GM19324 (cell line): ENCODE measurements around the gene TLE1.

ENCODE experiments used
- ATAC-seq: cut with Tn5 transposase; IDR thresholded peaks from one replicate; pipeline ENCODE4 v1.9.1; 2021; ENCODE audit warnings: mild to moderate bottlenecking, moderate library complexity; ENCODE audit not compliant: unreplicated experiment, low FRiP score

Gene TLE1

DNA sequence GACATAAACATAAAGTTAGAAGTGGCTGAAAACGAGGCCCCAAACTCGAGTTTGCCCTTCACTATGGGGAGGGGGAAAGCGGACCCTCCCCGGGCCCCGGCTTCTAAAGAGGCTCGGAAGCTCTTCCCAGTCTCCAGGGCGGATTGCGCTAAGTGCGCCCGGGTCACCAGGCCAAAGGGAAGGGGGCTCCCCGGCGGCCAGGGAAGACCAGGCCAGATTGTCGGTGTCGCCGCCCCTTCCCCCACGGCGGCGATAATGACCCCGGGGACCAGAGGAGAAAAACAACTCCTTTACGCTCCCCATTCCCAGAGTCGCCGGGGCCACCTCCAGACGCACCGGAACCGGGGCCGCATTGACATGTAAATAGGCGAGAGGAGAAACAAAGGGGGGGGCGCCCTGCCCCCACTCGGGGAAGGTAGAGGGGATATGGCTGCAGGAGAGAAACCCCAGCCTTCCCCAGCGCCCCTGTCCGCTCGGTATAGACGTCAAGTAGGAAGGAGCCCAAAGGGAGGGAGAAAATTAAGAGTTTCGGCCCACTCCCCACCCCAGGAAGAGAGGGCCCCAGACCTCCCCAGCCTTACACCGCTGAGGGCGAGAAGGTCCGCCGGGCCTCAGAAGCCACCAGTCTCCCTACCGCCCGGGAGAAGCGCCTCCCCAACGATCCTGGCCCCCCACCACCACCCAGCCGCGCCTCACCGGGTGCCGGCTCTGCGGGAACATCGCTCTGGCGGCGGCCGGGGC lies 1.7 kb downstream of the TLE1 start:
- ATAC-seq = no peak

DNA sequence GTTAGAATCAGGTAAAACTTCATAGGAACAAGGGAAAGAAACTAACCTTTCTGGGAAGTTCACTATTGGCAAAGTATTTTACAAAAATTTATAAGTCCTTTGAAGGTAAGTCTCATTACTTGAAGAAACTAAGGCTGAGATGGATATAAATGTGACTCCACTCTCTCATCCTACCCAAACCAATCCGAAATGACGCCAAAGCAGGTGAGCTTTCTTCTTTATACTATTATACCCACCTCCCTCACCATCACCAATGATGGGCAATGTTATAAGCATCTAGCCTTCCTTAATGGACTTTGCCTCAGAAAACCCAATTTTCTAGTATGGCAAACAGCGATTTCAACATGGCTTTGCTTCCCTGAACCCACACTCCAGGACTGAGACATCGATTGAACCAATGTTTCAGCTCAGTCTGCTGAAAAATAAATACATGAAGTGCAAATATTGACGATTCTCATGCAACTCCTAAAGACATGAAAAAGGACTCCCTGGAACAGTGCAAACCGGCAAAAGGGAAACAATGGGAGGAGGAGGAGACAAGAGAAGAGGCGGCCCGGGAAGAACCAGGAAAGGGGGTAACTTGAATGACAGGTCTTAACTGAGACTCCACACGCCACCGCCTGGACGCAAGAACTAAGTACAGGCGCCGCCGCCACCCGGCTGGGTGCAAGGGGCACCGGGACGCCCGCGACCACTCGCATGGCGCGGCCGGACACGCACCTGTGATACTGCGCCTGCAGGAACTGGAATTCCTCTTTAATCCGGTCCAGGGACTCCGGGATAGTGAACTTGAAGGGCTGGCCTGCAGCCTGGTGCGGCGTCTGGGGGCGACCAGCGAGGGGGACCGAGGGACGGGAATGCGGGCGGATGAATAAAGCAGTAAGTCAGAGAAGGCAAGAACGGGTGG lies 2.5 kb downstream of the TLE1 start:
- ATAC-seq = no peak

DNA sequence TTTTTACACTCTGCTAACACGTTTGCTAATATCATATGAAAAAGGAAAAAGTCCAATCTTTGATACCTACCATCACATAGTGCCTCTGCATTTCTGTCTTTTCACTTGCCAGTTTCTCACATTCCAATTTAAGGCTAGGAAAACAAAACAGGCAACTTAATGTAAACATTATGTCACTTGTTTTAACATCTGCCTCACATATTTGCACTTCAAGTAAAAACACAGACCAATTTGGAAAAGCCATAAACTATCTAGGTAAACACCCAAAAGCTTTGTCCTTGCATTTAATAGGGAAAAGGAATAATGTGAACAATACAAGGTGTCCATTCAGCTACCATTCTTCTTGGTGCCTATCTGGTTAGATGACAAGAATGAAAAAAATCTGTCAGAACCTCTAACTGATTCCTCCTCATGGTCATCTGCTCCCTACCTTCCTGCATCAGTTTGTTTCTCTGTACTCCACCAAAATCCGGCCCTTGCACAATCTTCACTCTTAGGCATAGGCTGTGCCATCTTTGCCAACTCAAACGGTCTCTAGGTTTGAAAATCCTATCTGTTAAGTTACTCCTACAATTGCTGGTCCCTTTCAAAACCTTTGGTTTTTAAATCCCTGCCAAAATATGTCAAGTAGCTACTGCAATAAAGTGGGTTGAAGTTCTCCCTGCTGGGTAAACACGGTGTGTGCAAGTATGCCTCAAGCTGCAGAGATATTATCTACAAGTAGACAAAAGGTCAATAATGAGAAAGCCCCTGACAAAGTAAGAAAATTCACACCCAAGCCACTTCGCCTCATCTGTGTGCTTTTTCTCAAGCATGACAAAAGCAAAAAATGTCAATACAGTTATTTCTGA lies 3.4 kb downstream of the TLE1 start:
- no peak for ATAC-seq

DNA sequence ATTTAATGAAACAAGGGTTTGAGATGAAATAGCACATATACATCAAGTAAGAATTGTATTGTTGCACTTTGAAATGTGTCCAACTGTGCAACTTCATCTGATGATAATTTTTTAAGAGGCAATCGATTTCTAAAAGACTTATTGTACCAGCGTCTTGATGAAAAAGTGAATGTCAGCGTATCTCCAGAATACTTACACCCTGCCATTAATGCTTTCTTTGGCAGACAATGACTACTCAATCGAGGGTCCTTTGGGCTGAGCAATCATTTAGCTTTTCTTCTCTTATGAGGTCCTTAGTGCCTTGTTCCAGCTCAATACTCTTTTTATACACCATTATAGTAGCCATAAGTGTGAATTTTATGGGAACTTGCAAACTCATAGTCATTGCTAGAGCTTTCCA lies 4.7 kb downstream of the TLE1 start:
- ATAC-seq = no peak

DNA sequence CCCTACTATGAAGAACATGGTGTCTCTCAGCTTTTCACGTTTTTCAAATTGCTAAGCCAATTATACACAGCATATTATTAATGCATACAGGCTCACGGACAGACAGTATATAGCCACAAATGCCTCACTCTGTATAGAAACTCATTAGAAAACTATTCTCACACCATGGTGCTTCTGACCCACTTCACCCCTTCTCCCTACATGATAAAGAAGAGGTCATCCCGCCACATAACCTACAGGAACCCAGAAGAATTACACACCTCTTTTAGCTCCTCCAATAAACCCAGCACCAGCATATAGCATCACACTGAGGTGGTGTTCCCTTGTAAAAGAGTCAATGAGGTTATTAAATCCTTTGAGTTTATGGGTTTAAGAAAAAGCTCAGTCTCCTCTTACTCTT lies 5.6 kb downstream of the TLE1 start:
- no peak for ATAC-seq

DNA sequence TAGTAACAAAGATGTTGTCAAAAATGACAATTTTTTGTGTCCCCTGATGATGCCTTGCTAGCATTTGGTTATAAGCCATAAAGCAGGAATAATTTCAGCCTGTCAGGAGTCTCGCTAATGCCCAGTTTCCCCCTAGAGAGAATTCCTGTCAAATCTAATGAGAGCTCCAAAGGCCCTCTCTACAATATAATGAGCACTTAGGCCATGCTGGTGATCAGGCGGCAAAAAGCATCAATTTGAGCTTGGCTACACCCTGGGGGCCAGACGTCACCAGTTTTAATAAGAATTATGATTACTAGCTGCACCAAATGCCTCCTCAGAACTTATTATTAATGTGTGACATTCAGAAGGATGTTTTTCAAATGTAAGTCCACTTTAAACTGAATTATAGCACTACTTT lies 6.1 kb downstream of the TLE1 start:
- ATAC-seq = no peak

DNA sequence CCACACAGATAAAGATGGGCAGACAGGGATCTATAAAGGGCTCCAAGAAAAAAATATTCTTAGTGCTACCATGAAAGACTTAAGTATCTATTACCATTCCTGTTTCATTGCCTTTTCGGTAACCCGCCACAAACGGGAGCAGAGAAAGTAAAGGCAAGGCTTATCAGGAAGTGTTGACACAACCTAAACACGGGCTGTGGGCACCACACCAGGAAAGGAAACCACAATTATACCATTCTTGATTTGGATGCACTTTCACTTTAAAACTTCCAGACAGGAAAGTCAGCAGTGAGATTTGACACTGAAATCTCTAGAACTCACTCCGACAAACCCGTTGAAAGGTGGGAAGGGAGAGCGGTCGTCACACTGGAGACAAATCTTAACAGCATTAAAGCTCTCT lies 6.5 kb downstream of the TLE1 start:
- no peak for ATAC-seq

DNA sequence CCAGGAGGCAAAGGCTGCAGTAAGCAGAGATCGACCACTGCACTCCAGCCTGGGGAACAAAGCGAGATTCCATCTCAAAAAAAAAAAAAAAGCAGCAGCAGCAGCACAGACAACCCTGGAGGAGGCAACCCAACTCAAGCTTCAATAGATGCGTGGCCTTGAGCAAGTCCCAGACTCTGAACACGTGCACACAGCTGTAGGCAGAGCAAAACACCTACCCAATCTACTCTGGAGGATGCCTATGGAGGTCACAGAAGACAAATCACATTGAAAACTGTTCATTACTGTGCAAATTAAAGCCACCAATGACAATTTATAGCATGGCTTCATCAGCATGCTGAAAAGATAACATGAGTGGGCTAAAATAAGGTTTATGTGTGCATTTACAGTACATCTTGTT lies 7.2 kb downstream of the TLE1 start:
- no peak for ATAC-seq

DNA sequence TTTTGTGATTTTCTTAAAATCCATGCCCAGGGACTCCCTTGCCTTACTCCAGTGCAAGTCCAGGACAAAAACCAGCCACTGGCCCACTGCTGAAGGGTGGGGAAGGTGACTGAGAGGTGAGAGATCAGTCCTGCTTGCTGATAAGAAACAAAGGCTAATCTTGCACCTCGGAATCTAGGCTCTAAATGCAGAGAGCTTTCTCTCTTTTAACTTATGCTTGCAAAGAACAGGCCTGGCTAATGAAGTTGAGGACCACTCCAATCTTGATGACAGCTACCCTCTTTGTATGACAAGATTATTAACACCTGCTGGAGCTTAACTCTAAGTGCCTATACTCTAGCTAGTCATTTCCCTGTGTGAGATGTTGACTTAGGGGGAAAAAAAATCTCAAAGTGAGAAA lies 8.8 kb downstream of the TLE1 start:
- no peak for ATAC-seq

DNA sequence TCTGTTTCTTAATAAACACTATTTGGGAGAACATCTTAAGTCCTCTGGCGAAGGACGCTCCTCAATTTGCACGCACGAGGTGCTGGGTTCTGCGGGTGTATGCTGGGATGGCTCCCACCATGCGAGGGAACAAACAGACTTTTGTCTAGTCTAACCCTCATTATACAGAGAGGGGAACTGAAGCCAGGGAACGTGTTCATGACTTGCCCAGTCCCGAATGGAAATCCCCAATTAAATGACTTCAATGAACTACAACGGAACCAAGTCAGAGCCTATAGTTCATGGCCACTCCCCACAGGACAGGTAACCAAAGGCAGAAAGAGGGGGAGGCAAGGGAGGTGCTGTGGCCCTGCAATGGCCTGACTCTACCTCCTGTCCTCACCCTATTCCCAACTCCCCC lies 9.3 kb downstream of the TLE1 start:
- no peak for ATAC-seq

DNA sequence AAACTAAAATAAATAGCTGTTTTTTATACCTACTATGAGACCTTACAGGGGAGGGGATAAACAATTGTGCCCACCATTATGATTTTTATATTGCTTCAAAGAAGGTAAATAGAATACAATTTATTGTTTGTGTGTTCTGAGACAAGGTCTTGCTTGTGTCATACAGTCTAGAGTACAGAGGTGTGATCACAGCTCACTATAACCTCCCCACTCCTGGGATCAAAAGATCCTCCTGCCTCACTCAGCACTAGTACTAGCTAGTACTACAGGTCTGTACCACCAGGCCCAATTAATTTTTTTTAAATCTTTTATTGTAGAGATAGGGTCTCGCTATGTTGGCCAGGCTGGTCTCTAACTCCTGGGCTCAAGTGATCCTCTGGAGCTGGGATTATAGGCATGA lies 11.3 kb downstream of the TLE1 start:
- no peak for ATAC-seq

DNA sequence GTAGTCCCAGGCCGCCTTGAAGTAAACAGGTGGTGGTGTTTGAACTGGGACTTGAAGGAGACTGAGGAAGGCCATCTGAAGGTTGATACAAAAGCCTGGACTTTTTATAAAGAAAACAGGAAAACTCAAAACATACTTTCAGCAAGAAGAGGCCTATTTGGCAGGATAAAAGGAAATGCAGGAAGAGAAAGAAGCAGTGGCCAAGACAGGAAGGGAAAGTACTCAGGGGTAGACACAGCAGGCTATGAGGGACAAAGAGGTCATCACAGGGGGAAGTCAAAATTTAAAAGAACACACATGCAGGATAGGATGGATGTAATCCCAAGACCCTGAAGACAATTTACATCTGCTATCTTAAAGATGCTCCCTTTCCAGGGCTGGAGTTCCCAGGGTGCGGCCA lies 13.0 kb downstream of the TLE1 start:
- ATAC-seq = no peak

DNA sequence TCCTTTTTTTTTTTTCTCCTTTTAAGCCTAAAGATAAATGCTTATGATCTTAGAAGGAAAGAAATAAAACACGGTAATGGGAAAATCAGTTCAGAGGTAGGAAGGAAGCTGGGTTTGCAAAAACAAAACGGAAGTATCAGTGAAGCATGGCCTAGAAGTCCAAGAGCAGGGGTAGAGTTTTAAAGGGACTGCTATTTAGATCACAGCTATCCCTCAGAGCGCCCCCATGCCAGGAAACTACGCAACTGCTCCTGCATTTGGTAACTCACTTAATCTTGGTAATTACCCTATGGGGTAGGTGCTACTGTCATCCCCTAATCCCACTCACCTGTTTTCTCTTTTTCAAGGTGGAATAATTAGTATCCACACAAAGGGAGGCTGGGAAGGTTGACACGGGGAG lies 16.0 kb downstream of the TLE1 start:
- ATAC-seq = no peak

DNA sequence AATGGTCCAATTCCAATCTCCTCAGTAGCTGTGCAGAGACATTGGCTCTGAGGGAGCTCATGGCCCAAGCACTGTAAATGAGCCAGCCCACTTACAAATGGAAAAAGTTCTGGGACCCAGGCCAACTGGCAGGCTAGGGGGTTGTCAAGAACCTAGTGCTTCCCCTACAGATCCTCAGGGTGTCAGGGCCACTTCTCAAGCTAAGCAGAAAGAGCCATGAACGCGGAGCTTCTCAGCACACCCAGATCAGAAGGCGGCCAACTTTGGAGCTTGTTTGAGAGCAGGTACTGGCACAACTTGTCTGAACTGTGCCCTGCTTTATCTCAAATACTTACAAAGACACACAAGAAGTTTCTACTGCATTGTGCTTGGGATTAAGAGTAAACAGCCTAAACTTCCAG lies 17.5 kb downstream of the TLE1 start:
- no peak for ATAC-seq

DNA sequence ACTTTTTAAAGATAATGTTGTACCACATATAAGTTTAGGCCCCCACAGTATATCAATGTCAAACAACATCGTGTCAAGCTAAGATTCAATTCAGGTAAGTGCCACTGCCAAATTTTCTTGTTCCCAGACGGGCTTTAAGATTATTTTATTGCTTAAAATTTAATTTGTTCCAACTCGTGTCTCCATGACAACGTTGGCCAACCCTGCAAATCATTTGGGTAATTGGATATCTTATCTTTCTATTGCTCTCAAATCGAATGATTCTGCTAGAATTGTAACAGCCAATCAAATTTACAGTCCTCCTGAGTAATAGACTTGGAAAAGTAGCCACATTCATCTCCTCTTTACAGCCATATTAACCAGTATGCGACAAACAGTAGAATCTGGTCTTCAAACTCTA lies 19.5 kb downstream of the TLE1 start:
- no peak for ATAC-seq

DNA sequence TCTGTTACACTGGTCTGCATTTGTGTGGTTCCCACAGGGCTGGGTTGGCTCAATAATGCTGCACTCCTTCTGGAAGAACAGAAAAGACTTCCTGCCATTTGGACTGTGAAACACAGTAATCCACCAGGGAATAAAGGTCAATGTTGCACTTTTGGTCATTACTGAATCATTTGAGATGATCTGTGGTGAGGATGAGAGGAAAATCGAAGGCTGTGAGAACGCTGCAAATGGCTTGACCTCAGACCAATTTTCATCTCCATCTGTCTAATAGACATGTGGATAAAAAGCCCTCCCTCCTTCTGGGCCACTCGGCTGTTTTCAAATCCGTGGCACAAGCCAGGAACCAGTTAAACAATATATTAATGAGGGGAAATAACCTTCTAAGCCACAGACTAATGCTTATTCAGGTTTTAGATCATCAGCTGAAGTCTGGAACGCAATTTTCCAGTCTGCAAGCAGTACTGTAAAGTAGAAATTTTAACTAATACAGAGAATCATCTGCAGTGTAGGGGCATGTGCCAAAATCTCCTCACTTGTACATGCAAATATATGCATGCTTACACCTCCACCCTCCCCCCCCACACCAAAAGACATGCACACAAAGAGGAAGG lies 20.2 kb downstream of the TLE1 start:
- ATAC-seq = no peak

DNA sequence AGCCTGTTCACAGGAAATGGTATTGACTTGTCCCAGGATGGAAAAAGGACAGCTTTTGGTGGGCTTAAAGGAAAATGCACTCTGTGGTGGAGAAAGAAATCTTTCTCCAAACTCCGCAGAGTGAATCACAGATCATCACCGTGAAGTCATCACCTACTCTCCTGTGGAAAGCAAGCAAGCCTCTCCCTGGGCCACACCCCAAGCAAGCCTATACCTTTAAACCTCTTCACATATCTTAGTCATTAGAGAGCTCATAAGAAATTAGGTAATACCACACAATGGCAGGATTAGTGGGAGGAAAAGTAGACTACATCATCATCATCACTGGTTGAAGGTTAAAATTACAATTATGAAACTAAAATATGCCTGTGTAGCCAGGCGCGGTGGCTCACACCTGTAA lies 23.2 kb downstream of the TLE1 start:
- no peak for ATAC-seq

DNA sequence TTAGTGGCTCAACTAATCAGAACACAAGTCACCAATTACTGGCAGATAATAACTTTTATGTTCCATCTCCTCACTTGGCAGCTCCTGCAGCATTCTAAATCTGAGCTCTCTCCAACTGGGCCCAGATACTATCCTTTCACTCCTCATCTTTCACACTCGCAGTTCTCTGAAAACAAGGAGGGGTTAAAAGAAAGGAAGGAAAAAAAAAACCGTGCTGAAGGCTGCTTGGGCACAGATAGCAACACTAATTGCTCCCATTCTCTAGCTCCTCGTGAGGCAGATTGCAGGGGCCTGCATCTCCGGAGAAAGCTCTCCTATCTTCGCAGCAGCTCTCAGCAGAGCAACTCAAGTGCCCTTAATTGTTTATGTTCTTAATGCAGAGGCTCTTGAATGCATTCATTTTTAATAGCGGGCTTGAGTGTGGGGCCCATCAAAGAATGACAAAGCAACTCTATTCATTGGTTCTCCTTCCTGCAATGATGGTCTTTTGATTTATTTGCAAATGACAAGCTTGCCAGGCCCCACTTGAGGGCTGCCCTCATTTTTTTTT lies 23.9 kb downstream of the TLE1 start:
- no peak for ATAC-seq

DNA sequence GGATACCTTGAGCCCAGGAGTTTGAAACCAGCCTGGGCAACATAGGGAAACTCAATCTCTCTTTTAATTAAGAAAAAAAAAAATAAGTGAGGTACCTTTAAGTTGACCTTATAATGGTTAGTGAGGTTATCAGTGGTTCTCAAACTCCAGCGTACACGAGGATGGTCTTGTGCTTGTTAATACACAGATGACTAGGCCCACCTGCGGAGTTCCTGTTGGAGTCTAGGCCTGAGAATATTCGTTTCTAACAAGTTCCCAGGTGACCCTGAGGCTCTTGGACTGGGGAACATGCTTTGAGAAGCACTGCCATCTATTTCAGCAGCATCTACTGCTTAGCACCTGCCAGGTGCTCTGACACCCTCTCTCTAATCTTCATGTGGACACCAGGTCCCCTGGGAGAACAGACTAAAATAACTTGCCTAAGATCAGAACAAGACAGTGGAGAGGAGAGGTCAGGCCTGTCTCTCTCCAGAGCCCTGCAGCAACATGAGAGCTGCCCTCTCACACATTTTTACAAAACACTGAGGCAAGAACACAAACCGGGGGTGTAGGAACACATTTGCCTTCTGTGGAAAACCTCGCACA lies 24.6 kb downstream of the TLE1 start:
- no peak for ATAC-seq

DNA sequence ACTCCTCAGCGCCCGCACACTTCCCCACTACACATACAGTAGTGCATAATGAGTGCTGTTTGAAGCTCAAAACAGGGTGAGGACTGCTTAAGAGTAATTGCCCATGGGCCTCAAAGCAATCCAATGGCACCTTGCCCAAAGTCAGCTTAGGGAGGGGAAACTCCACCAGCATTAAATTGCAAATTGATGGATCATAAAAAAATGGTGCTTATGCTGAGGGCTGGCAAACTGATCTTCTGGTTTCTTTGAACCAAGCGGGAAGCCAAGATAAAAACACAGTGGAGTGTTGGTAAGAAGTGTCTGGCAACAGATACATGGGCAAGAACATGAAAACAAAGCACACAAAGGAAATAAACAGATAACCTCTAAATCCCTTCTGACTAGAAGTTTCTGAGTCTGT lies 28.0 kb downstream of the TLE1 start:
- no peak for ATAC-seq
